ENCODE measurements around the gene AJUBA.
"Not testable (repeated sequence)": the region's sequence is repeated elsewhere in the genome, so short reads cannot be mapped to it uniquely, and the experiment has no call there.

Gene AJUBA

DNA sequence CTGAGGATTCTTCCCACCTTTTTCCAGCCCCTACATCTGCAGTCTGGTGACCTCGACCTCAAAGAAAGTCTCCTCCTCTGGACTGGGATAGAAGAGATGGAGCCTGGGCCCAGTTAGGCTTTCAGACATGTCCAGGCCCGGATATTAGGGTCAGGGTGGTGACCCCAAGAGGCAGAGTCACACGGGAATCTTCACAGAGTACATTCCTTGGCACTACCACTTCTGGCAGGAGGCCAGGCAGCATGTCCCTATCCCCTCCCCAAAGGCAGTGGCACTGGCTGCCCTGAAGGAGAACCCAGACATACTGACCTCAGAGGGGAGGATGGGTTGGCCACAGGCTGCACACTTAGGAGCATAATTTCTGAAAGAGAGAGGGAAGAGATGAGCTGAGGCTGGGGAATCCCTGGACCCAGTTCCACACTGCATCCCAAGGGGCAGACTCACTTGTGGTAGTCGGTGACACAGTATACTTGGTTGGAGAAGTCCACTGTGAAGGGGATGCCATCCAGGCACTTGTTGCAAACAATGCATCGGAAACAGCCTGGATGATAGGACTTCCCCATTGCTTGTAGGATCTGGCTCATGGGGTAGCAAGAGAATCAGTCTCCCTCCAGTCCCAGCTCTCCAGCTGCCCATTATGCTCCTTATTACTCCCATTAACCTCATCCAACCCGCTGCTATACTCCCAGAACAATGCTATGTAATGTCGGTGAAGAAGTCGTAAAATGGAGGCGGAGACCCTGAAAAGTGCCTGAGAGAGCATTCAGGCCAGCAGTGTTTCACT is 7.6 kb downstream of the AJUBA start:
- H3K4me3 ChIP-seq (ENCODE audit: low read depth, low read length): no peak overlapping the region
- TF ChIP-seq CTCF (IDR thresholded peaks at IDR 0.05; ENCODE audit: borderline replicate concordance, insufficient read depth, low read depth, low read length): no peak

DNA sequence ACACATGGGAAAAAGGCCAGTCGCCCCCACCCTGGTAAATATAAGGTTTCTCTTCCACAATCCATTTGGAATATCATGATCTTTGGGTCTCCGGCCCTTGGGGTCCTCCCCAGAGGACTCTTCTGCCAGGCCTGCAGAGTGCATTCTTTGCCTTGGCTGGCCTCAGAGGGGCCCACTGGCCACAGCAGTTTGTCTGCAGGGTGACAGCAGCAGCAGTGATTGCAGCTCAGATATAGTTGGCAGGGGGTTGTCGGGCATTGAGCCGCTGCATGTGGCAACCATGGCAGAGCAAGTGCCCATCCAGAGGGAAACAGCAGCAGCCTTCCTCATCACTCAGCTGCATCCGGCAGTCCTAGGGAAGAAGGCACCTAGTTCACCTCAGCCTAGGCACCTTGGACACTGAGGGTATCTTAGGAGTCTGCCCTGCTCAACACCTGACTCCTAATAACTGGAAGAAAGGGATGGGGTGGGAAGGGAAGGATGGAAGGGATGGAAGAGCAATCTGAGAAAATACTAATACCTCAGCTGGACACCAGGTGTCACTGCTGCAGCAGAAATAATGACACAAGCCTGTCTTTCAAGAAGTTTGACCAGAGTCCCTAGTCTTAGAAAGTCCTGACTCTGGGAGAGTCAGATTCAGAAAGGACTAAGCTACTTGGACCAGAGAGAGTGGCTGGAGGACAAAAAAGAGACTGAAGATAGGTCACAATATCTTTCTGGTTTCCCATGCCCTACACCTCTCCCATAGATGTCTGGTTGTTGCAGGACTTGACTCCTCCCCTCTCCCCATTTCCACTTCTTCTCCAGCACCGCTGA is 8.9 kb downstream of the AJUBA start:
- TF ChIP-seq CTCF (IDR thresholded peaks at IDR 0.05; ENCODE audit: borderline replicate concordance, insufficient read depth, low read depth, low read length): peak; percentile 65

DNA sequence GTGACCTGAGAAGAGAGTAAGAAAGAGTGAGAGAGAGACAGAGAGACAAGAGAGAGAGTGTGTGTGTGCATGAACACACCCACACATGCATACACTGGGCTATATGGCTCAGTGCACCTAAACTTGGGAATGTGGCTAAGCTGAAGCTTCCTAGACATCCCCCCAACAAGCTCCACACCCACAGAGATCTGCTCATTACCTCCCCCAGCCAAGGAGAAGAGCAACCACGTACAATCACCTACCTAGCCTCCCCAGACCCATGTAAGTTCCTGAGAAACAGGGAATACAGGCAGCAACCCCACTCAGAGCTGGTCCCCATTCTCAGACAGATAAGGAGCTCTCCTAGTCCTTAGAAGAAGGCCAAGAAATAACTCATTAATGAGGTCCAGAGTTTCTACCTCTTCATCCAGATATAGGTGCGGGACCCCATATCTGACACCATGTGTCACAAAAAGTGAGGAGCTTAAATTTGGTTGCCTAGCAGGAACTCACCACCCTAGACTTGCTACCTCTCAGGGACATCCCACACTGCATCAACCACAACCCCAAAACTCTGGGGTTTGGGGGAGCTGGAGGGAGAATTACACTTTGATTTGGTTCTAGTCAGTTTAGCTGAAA is 9.9 kb downstream of the AJUBA start:
- H3K4me3 ChIP-seq (ENCODE audit: low read depth, low read length): no peak overlapping the region
- TF ChIP-seq CTCF (IDR thresholded peaks at IDR 0.05; ENCODE audit: borderline replicate concordance, insufficient read depth, low read depth, low read length): no peak

More for the DNA sequence above, 8.9 kb downstream of the AJUBA start:
- H3K4me3 ChIP-seq (ENCODE audit: low read depth, low read length): no peak overlapping the region

GRCh38 chr14:22971152-22971551 is 11.2 kb downstream of the AJUBA start:
- H3K4me3 ChIP-seq (ENCODE audit: low read depth, low read length): no peak overlapping the region
- TF ChIP-seq CTCF (IDR thresholded peaks at IDR 0.05; ENCODE audit: borderline replicate concordance, insufficient read depth, low read depth, low read length): no peak

GRCh38 chr14:22966783-22967269 is 15.5 kb downstream of the AJUBA start:
- TF ChIP-seq CTCF (IDR thresholded peaks at IDR 0.05; ENCODE audit: borderline replicate concordance, insufficient read depth, low read depth, low read length): no peak
- H3K4me3 ChIP-seq (ENCODE audit: low read depth, low read length): no peak overlapping the region

GRCh38 chr14:22965916-22966782 is 16.2 kb downstream of the AJUBA start:
- not testable (repeated sequence) for H3K4me3 ChIP-seq (ENCODE audit: low read depth, low read length)
